Psoas muscle (tissue), 8 donors: ENCODE results near the gene IL17REL. TPM values are rescaled to one million over a fixed set of nuclear protein-coding genes. Genes with fewer than 3 reads are reported as not detected.

Experiments used
- ATAC-seq, 4 donors: fragments of 200-7000 bp; cut with Tn5 transposase; one replicate each; pipeline ENCODE4 v1.9.1; 2020; ENCODE audit warnings: moderate library complexity in 3 of 4, mild to moderate bottlenecking in 2 of 4
- DNase-seq, 2 donors: peaks; one replicate each; pipeline ENCODE4 v3.0.0-alpha.2; 2020
- H3K27ac ChIP-seq: fragments of 200-600 bp; one replicate; pipeline ENCODE4 v1.8.0; 2022
- H3K27me3 ChIP-seq, 3 donors: fragments of 200-600 bp in 1 of 3; one replicate each; pipeline versions ENCODE4 v1.6.1 to v1.8.0; 2013 to 2022; ENCODE audit warnings: low read length in 2 of 3, mild to moderate bottlenecking in 2 of 3, moderate library complexity in 1 of 3; ENCODE audit not compliant: insufficient read depth in 3 of 3
- H3K36me3 ChIP-seq, 2 donors: fragments of 200-600 bp in 1 of 2; one replicate each; pipeline versions ENCODE4 v1.6.1 to v1.8.0; 2013 to 2022; ENCODE audit warnings: low read depth in 1 of 2, mild to moderate bottlenecking in 1 of 2, moderate library complexity in 1 of 2; ENCODE audit not compliant: insufficient read depth in 1 of 2
- H3K4me1 ChIP-seq: fragments of 200-600 bp; one replicate; pipeline ENCODE4 v1.8.0; 2022
- H3K4me3 ChIP-seq: fragments of 200-600 bp; one replicate; pipeline ENCODE4 v1.8.0; 2022; ENCODE audit warnings: mild to moderate bottlenecking
- H3K9me3 ChIP-seq: fragments of 200-600 bp; one replicate; pipeline ENCODE4 v1.8.0; 2022
- WGBS, 3 donors: extraction: QIAGEN DNeasy Blood & Tissue Kit; methylation state at CpG; one replicate each; pipeline versions ENCODE4 v1.1.6 to v1.1.7; 2013; 5-methylcytosine and 5-hydroxymethylcytosine counted together
- intact Hi-C, 2 donors: fragments of 100-400 bp; cut with DNase I; formaldehyde crosslinking; loops; one replicate each; pipeline versions ENCODE4 v1.11.0 to v1.14.2; 2022
- polyA plus RNA-seq, 3 donors: library from polyadenylated mRNA; stranded (reverse); fragments of 200-250 nt; gene quantifications; one replicate each; pipeline ENCODE4 v1.2.3, GENCODE V29; 2013
- total RNA-seq, 4 donors: library from RNA; stranded (reverse); fragmentation: NEBNext Ultra II Directional in 2 of 4; extraction: Animal tissue kit (Norgen Biotek cat#: 25700) in 2 of 4; gene quantifications; one replicate each; pipeline versions ENCODE4 v1.2.1 to v1.2.4, GENCODE V29; 2021 to 2023
- TF ChIP-seq, protein P1 (sequence below): fragments of 200-600 bp; IDR thresholded peaks from one replicate; pipeline ENCODE4 v1.8.0; 2022; ENCODE audit warnings: antibody characterized with exemption
- donor health status: healthy with polysubstance abuse.
- donor health status: DM: no; HTN: no; CAD: no; lungs with moderate emphysema.
- donor health status: Bipolar disorder and iron deficiency.
- donor health status: healthy.
- donor health status: DM: yes; HTN: yes; CAD: no.
- donor health status: DM: no; HTN: no; CAD: no.
- donor health status: DM: no; HTN: no; CAD: no.
- donor health status: DM: yes; HTN: yes; CAD: no.

IL17REL gene
- total and polyA plus RNA-seq, 7 donors, result not detected

DNA sequence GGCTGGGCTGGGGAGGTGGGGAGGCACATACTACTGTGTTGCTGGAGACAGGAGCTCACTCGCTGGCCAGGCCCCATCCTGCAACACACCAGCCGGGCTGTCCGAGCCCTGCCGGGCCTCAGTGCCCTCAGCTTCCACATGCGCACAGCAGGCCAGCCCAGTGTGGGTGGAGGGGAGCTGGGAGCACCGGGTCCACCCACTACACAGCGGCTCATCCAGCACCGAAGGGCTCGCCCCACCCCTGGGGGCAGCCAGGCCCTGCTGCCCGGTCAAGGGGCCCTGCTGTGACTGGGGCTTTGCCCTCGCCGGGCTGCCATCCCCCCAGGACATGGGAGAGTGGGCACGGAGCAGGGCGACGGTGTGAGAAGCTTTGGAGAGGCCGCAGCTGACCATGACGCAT is 36.3 kb upstream of the IL17REL start:
- Histone ChIP-seq H3K4me1 (no peaks in the 10 kb centered on the region), H3K27ac (no peak overlapping the region), H3K36me3 (no peaks in the 10 kb centered on the region), H3K9me3 (peaks cover 4% of the 10 kb centered on the region), H3K27me3 (peaks cover 0 to 34% (median 16%) of the 10 kb centered on the region in 3 donors), H3K4me3 (no peak overlapping the region)
- DNase-seq (no peak), ATAC-seq (no peak)
- TF ChIP-seq, protein P1, sequence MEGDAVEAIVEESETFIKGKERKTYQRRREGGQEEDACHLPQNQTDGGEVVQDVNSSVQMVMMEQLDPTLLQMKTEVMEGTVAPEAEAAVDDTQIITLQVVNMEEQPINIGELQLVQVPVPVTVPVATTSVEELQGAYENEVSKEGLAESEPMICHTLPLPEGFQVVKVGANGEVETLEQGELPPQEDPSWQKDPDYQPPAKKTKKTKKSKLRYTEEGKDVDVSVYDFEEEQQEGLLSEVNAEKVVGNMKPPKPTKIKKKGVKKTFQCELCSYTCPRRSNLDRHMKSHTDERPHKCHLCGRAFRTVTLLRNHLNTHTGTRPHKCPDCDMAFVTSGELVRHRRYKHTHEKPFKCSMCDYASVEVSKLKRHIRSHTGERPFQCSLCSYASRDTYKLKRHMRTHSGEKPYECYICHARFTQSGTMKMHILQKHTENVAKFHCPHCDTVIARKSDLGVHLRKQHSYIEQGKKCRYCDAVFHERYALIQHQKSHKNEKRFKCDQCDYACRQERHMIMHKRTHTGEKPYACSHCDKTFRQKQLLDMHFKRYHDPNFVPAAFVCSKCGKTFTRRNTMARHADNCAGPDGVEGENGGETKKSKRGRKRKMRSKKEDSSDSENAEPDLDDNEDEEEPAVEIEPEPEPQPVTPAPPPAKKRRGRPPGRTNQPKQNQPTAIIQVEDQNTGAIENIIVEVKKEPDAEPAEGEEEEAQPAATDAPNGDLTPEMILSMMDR, result no peak
- 67 to 75% (median 72%) methylated on average over 17 of the region's 17 CpGs for WGBS, 3 donors
- intact Hi-C loops, result no loop called here

DNA sequence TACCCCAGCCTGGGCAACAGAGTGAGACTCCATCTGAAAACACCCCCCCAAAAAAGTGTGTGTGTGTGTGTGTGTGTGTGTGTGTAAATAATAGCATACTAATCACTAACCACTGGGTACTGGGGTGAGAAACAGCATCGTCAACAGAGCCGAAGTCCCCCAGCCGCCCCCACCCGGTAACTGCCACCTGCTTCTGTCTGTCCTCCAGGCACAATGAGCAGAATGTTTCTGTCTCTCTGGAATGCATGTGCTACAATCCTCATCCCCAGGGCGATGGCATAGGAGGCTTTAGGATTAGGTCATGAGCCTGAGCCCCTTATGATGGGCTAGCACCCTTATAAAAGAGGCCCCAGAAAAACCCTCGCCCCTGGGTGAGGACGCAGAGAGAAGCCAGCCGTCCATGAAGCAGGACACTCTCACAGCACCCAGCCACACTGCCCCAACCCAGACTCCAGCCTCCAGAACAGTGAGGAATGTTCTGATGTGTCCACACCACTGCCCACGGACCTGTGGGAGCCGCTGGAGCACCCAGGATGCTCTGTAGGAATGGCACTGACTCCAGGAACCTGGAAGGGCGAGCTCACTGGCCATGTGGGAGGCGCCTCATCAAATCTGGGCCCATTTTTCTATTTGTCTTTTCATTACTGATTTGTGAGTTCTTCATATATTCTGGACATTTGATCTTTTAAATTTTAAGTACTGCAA is 35.6 kb upstream of the IL17REL start:
- 48 to 56% (median 51%) methylated on average over 12 of the region's 12 CpGs for WGBS, 3 donors
- TF ChIP-seq, protein P1, result no peak
- no peak overlapping the region for H3K4me3 ChIP-seq
- peaks cover 0 to 34% (median 16%) of the 10 kb centered on the region in 3 donors for H3K27me3 ChIP-seq
- H3K4me1 ChIP-seq, result no peaks in the 10 kb centered on the region
- DNase-seq, result no peak
- H3K27ac ChIP-seq, result no peak overlapping the region
- H3K9me3 ChIP-seq, result no peaks in the 10 kb centered on the region
- H3K36me3 ChIP-seq, result no peaks in the 10 kb centered on the region
- ATAC-seq, result no peak
- intact Hi-C loops, result no loop called here

DNA sequence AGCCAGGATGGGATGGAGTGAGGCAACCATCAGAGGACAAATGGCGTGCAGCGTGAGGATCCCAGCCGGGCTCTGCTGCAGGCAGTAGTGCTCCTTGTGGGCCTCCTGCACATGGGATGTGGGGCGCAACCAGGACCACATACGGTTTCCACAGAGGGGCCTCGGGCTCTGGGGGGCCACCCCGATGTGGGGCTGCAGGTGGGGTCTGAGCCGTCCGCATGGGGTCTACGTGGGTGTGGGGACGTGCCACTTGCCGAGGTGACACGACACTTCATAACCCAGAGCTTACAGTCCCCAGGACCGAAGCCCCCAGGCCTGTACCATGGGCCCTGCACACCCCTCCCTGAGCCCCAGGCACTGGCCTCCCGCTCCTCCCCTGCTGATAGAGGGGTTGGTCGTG is 34.8 kb upstream of the IL17REL start:
- TF ChIP-seq, protein P1, result no peak
- no peaks in the 10 kb centered on the region for H3K36me3 ChIP-seq
- intact Hi-C loops, result no loop called here
- H3K9me3 ChIP-seq, result no peaks in the 10 kb centered on the region
- H3K27me3 ChIP-seq, result peaks cover 0 to 29% (median 16%) of the 10 kb centered on the region in 3 donors
- DNase-seq, result no peak
- H3K27ac ChIP-seq, result no peak overlapping the region
- 88 to 95% (median 93%) methylated on average over 16 of the region's 16 CpGs for WGBS, 3 donors
- no peak overlapping the region for H3K4me3 ChIP-seq
- H3K4me1 ChIP-seq, result no peaks in the 10 kb centered on the region
- ATAC-seq, result no peak

DNA sequence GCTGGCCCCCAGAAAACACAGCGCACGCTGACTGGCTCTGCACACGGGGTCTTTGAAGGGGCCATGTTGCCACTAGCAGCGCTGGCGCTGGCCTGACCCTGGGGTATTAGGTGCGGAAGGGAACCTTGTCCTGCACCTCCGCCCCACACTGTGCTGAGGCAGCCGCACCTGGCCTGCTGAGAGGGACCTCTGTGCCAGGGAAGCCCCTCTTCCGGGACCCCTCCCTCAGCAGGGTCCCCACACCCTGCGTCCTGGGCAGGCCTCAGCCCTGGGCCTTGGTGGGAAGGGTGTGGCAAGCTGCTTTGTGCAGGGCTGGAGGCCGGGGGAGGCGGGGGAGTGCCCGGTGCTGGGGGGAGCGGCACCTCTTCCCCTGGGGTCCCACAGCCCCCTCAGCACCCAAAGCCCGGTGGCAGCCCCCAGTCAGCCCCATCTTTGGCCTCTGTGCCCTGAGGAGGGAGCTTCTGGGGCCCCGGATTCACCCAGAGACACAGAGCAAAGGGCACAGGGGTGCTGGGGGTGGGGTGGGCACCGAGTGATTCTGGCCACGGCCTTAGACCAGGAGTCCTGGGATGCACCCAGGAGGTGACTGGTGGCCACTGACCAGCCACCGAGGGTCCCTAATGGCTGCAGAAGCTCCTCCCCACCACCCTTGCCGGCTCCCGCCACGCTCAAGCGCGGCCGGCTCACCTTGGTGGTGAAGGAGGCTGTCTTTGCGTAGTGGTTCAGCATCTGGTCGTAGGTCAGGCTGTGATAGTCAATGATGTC is 34.1 kb upstream of the IL17REL start:
- intact Hi-C loops, result no loop called here
- no peak for ATAC-seq
- no peak for DNase-seq
- no peaks in the 10 kb centered on the region for H3K9me3 ChIP-seq
- no peaks in the 10 kb centered on the region for H3K36me3 ChIP-seq
- 84 to 89% (median 84%) methylated on average over 24 to 27 of the region's 27 CpGs for WGBS, 3 donors
- no peak overlapping the region for H3K27ac ChIP-seq
- peaks cover 0 to 31% (median 15%) of the 10 kb centered on the region in 3 donors for H3K27me3 ChIP-seq
- no peaks in the 10 kb centered on the region for H3K4me1 ChIP-seq
- no peak overlapping the region for H3K4me3 ChIP-seq
- TF ChIP-seq, protein P1, result no peak
